RWPE2 (cell line): Measurements from ENCODE around the gene GDAP1L1.

Experiments used
- ATAC-seq: fragments of 200-7000 bp; cut with Tn5 transposase; 3 replicates; pipeline ENCODE4 v1.9.1; 2021; ENCODE audit warnings: low read depth
- DNase-seq: peaks from one replicate; pipeline ENCODE4 v3.0.0-alpha.2; 2020; ENCODE audit warnings: low spot score
- H3K27ac ChIP-seq: fragments of 450-650 bp; 2 replicates; pipeline ENCODE4 v1.5.1; 2017; ENCODE audit warnings: mild to moderate bottlenecking; ENCODE audit not compliant: poor library complexity, severe bottlenecking
- H3K27me3 ChIP-seq: fragments of 250-450 bp; sonication (Bioruptor Pico); 2 replicates; pipeline ENCODE4 v1.5.1; 2021; ENCODE audit warnings: mild to moderate bottlenecking, moderate library complexity; ENCODE audit not compliant: insufficient read depth, poor library complexity, severe bottlenecking
- H3K36me3 ChIP-seq: fragments of 250-450 bp; sonication (Bioruptor Pico); 2 replicates; pipeline ENCODE4 v1.5.1; 2020; ENCODE audit warnings: low read depth, mild to moderate bottlenecking, moderate library complexity
- H3K4me1 ChIP-seq: fragments of 250-450 bp; sonication (Bioruptor Pico); 2 replicates; pipeline ENCODE4 v1.5.1; 2021; ENCODE audit warnings: mild to moderate bottlenecking, moderate library complexity; ENCODE audit not compliant: insufficient read depth, poor library complexity, severe bottlenecking
- H3K4me3 ChIP-seq: fragments of 250-450 bp; sonication (Bioruptor Pico); 2 replicates; pipeline ENCODE4 v1.5.1; 2021; ENCODE audit warnings: mild to moderate bottlenecking, moderate library complexity; ENCODE audit not compliant: severe bottlenecking
- H3K9me3 ChIP-seq: fragments of 250-450 bp; sonication (Bioruptor Pico); 2 replicates; pipeline ENCODE4 v1.5.1; 2021; ENCODE audit warnings: mild to moderate bottlenecking, moderate library complexity; ENCODE audit not compliant: severe bottlenecking
- CTCF ChIP-seq: fragments of 450-650 bp; IDR thresholded peaks from one replicate; pipeline ENCODE4 v1.5.1; 2017; ENCODE audit warnings: mild to moderate bottlenecking, moderate library complexity; ENCODE audit not compliant: poor library complexity, severe bottlenecking

GDAP1L1 gene

GRCh38 chr20:44221368-44221954, 25.6 kb upstream of the GDAP1L1 start:
- TF ChIP-seq CTCF = no peak
- H3K4me1 ChIP-seq = peaks cover 7% of the 10 kb centered on the region
- H3K27ac ChIP-seq = no peak overlapping the region
- no peaks in the 10 kb centered on the region for H3K27me3 ChIP-seq
- no peaks in the 10 kb centered on the region for H3K9me3 ChIP-seq
- no peak overlapping the region for H3K4me3 ChIP-seq
- no peaks in the 10 kb centered on the region for H3K36me3 ChIP-seq
- ATAC-seq = no peak
- no peak for DNase-seq

- H3K36me3 ChIP-seq = no peaks in the 10 kb centered on the region
- DNase-seq (no peak), ATAC-seq (no peak)
- H3K27me3 ChIP-seq = no peaks in the 10 kb centered on the region
- no peak for TF ChIP-seq CTCF
- H3K4me3 ChIP-seq = no peak overlapping the region
- H3K4me1 ChIP-seq = peaks cover 7% of the 10 kb centered on the region
- H3K27ac ChIP-seq = no peak overlapping the region
- H3K9me3 ChIP-seq = no peaks in the 10 kb centered on the region
Measured at GRCh38 chr20:44222027-44222426, 25.1 kb upstream of the GDAP1L1 start.

GRCh38 chr20:44222633-44223368, 24.3 kb upstream of the GDAP1L1 start:
- DNase-seq (no peak), ATAC-seq (no peak; the same call in 2 of the 3 replicates)
- Histone ChIP-seq H3K27ac (no peak overlapping the region), H3K36me3 (no peaks in the 10 kb centered on the region), H3K9me3 (no peaks in the 10 kb centered on the region), H3K4me3 (no peak overlapping the region), H3K27me3 (no peaks in the 10 kb centered on the region), H3K4me1 (peaks cover 7% of the 10 kb centered on the region)
- TF ChIP-seq CTCF = peak; percentile 27

GRCh38 chr20:44223721-44224120, 23.4 kb upstream of the GDAP1L1 start:
- no peak for DNase-seq
- ATAC-seq = no peak
- no peaks in the 10 kb centered on the region for H3K36me3 ChIP-seq
- H3K27ac ChIP-seq = no peak overlapping the region
- no peaks in the 10 kb centered on the region for H3K27me3 ChIP-seq
- H3K4me3 ChIP-seq = no peak overlapping the region
- H3K4me1 ChIP-seq = no peaks in the 10 kb centered on the region
- TF ChIP-seq CTCF = no peak
- H3K9me3 ChIP-seq = no peaks in the 10 kb centered on the region

GRCh38 chr20:44224637-44225036, 22.5 kb upstream of the GDAP1L1 start:
- DNase-seq (no peak), ATAC-seq (no peak)
- Histone ChIP-seq H3K4me3 (no peak overlapping the region), H3K9me3 (no peaks in the 10 kb centered on the region), H3K4me1 (no peaks in the 10 kb centered on the region), H3K27me3 (no peaks in the 10 kb centered on the region), H3K27ac (no peak overlapping the region), H3K36me3 (no peaks in the 10 kb centered on the region)
- TF ChIP-seq CTCF = no peak
